H1 (cell line): ENCODE data around the gene DNAJC6.

ENCODE experiments used
- EGR1 ChIP-seq: IDR thresholded peaks from 2 replicates; pipeline ENCODE4 v1.6.1; 2011; ENCODE audit warnings: low read depth, low read length, borderline replicate concordance
- EZH2 ChIP-seq: fragments of 200-600 bp; sonication (generic); IDR thresholded peaks from 2 replicates; pipeline ENCODE4 v1.7.1; 2012; ENCODE audit warnings: low read depth, mild to moderate bottlenecking, moderate library complexity, low read length, inconsistent platforms; ENCODE audit not compliant: severe bottlenecking
- GTF2F1 ChIP-seq: IDR thresholded peaks from 2 replicates; pipeline ENCODE4 v1.6.1; 2012; ENCODE audit warnings: low read depth, low read length, improper control_type of control experiment, borderline replicate concordance
- KDM1A ChIP-seq: fragments of 200-600, 300-600 bp; sonication (generic); IDR thresholded peaks from 2 replicates; pipeline ENCODE4 v1.7.1; 2016; ENCODE audit warnings: mild to moderate bottlenecking, low read length, borderline replicate concordance
- KDM5A ChIP-seq: fragments of 200-600 bp; IDR thresholded peaks from 2 replicates; pipeline ENCODE4 v1.7.1; 2012; ENCODE audit warnings: mild to moderate bottlenecking, low read length, inconsistent platforms, mixed read lengths
- POLR2A ChIP-seq, 2 experiments: IDR thresholded peaks; 1 replicate in 1 of 2; 2 replicates in 1 of 2; pipeline ENCODE4 v1.6.1; 2011; ENCODE audit warnings: low read depth in 2 of 2, low read length in 2 of 2, mild to moderate bottlenecking in 2 of 2; ENCODE audit errors: control extremely low read depth in 1 of 2
- RFX5 ChIP-seq: IDR thresholded peaks from 2 replicates; pipeline ENCODE4 v1.6.1; 2011; ENCODE audit warnings: low read depth, low read length, improper control_type of control experiment, borderline replicate concordance
- SIN3A ChIP-seq, 2 experiments: IDR thresholded peaks in 1 of 2; conservative IDR thresholded peaks in 1 of 2; 2 replicates each; pipeline ENCODE4 v1.6.1; 2011 to 2012; ENCODE audit warnings: low read length in 2 of 2, improper control_type of control experiment in 1 of 2, low read depth in 1 of 2, mild to moderate bottlenecking in 1 of 2
- SIX5 ChIP-seq: IDR thresholded peaks from 2 replicates; pipeline ENCODE4 v1.6.1; 2011; ENCODE audit warnings: mild to moderate bottlenecking, low read depth, low read length
- SRF ChIP-seq: IDR thresholded peaks from 2 replicates; pipeline ENCODE4 v1.6.1; 2011; ENCODE audit warnings: mild to moderate bottlenecking, low read depth, low read length, moderate library complexity
- TAF1 ChIP-seq: IDR thresholded peaks from 2 replicates; pipeline ENCODE4 v1.6.1; 2011; ENCODE audit warnings: mild to moderate bottlenecking, low read depth, low read length
- YY1 ChIP-seq: IDR thresholded peaks from 2 replicates; pipeline ENCODE4 v1.6.1; 2011; ENCODE audit warnings: low read depth, mild to moderate bottlenecking, low read length
- TF ChIP-seq, protein P1 (sequence below), 3 experiments: IDR thresholded peaks; 1 replicate in 2 of 3; 2 replicates in 1 of 3; pipeline versions ENCODE4 v1.5.1 to v1.6.1; 2011; ENCODE audit warnings: low read length in 3 of 3, mild to moderate bottlenecking in 3 of 3, inconsistent platforms in 2 of 3, low read depth in 1 of 3, moderate library complexity in 1 of 3; ENCODE audit not compliant: insufficient read depth in 1 of 3; ENCODE audit errors: control extremely low read depth in 1 of 3

- TF ChIP-seq EZH2 (no peak), YY1 (no peak), RFX5 (no peak), KDM5A (no peak), SIN3A (conservative IDR thresholded peaks at IDR 0.05 in 1 of 2, IDR thresholded peaks at IDR 0.05 in 1 of 2; ENCODE audit: low read depth in 1 of 2, low read length in 2 of 2) (no peak), GTF2F1 (no peak), SIX5 (no peak), TAF1 (no peak), POLR2A (IDR thresholded peaks at IDR 0.05; ENCODE audit: control extremely low read depth in 1 of 2, low read depth in 2 of 2, low read length in 2 of 2) (no peak), SRF (no peak), EGR1 (no peak), KDM1A (no peak)
- TF ChIP-seq, protein P1, sequence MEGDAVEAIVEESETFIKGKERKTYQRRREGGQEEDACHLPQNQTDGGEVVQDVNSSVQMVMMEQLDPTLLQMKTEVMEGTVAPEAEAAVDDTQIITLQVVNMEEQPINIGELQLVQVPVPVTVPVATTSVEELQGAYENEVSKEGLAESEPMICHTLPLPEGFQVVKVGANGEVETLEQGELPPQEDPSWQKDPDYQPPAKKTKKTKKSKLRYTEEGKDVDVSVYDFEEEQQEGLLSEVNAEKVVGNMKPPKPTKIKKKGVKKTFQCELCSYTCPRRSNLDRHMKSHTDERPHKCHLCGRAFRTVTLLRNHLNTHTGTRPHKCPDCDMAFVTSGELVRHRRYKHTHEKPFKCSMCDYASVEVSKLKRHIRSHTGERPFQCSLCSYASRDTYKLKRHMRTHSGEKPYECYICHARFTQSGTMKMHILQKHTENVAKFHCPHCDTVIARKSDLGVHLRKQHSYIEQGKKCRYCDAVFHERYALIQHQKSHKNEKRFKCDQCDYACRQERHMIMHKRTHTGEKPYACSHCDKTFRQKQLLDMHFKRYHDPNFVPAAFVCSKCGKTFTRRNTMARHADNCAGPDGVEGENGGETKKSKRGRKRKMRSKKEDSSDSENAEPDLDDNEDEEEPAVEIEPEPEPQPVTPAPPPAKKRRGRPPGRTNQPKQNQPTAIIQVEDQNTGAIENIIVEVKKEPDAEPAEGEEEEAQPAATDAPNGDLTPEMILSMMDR (IDR thresholded peaks at IDR 0.05; ENCODE audit: control extremely low read depth in 1 of 3, insufficient read depth in 1 of 3, low read depth in 1 of 3, low read length in 3 of 3): no peak
Observed at GRCh38 chr1:65421351-65422025, 112.1 kb downstream of the DNAJC6 start.
